HL-60 (cell line): Measurements from ENCODE around the gene PPIE.

Source experiments
- DNase-seq, 2 experiments: peaks; one replicate each; pipeline ENCODE4 v3.0.0-alpha.2; 2010 to 2020; ENCODE audit warnings: low read depth in 1 of 2, low spot score in 1 of 2
- H3K27ac ChIP-seq: fragments of 250-450 bp; sonication (Bioruptor Pico); replicated peaks from 2 replicates; pipeline ENCODE4 v1.5.1; 2020; ENCODE audit warnings: mild to moderate bottlenecking, moderate library complexity
- H3K27me3 ChIP-seq: fragments of 250-450 bp; sonication (Bioruptor Pico); 2 replicates; pipeline ENCODE4 v1.5.1; 2021; ENCODE audit warnings: mild to moderate bottlenecking, moderate library complexity; ENCODE audit not compliant: insufficient read depth, poor library complexity, severe bottlenecking
- H3K4me3 ChIP-seq: replicated peaks from 2 replicates; pipeline ENCODE4 v1.5.1; 2011; ENCODE audit warnings: mild to moderate bottlenecking, control low read depth, low read length; ENCODE audit not compliant: insufficient read depth
- CTCF ChIP-seq: IDR thresholded peaks from one replicate; pipeline ENCODE4 v1.5.1; 2011; ENCODE audit warnings: low read length, control low read depth, inconsistent platforms; ENCODE audit not compliant: insufficient read depth
- GABPA ChIP-seq: IDR thresholded peaks from 2 replicates; pipeline ENCODE4 v1.6.1; 2012; ENCODE audit warnings: low read depth
- POLR2AphosphoS5 ChIP-seq: IDR thresholded peaks from 2 replicates; pipeline ENCODE4 v1.6.1; 2012; ENCODE audit warnings: low read depth
- REST ChIP-seq: IDR thresholded peaks from 2 replicates; pipeline ENCODE4 v1.6.1; 2012; ENCODE audit warnings: low read depth; ENCODE audit not compliant: insufficient replicate concordance
- SPI1 ChIP-seq: IDR thresholded peaks from 2 replicates; pipeline ENCODE4 v1.6.1; 2012; ENCODE audit warnings: low read depth, mild to moderate bottlenecking, borderline replicate concordance

PPIE gene

GRCh38 chr1:39745016-39745670 lies 6.5 kb downstream of the PPIE start:
- H3K4me3 ChIP-seq, result no peak overlapping the region
- no peak overlapping the region for H3K27ac ChIP-seq
- TF ChIP-seq REST, result no peak
- TF ChIP-seq CTCF, result no peak
- no peak for TF ChIP-seq SPI1
- no peak for TF ChIP-seq GABPA
- TF ChIP-seq POLR2AphosphoS5, result no peak
- no peak for DNase-seq
- H3K27me3 ChIP-seq, result no peaks in the 10 kb centered on the region

GRCh38 chr1:39751595-39751994 lies 12.9 kb downstream of the PPIE start:
- no peak for TF ChIP-seq CTCF
- no peak for TF ChIP-seq SPI1
- no peak for DNase-seq
- H3K27me3 ChIP-seq, result no peaks in the 10 kb centered on the region
- H3K27ac ChIP-seq, result no peak overlapping the region
- no peak overlapping the region for H3K4me3 ChIP-seq

GRCh38 chr1:39752703-39753102 lies 14.0 kb downstream of the PPIE start:
- Histone ChIP-seq H3K27ac (no peak overlapping the region), H3K4me3 (no peak overlapping the region), H3K27me3 (no peaks in the 10 kb centered on the region)
- TF ChIP-seq REST, result no peak
- TF ChIP-seq GABPA, result no peak
- TF ChIP-seq SPI1, result no peak
- TF ChIP-seq CTCF, result no peak
- TF ChIP-seq POLR2AphosphoS5, result no peak
- no peak for DNase-seq
